GM23248 (cell line): Measurements from ENCODE around the gene CIC. TPM values are rescaled to one million over a fixed set of nuclear protein-coding genes. Genes with fewer than 3 reads are reported as not detected.

Experiments used
- DNase-seq: peaks from one replicate; pipeline ENCODE4 v3.0.0-alpha.2; 2015
- H2AFZ ChIP-seq: fragments of 200-600 bp; sonication (generic); 2 replicates; pipeline ENCODE4 v1.6.1; 2016; ENCODE audit warnings: antibody characterized with exemption
- H3F3A ChIP-seq: fragments of 200-600 bp; sonication (generic); 2 replicates; pipeline ENCODE4 v1.6.1; 2016; ENCODE audit warnings: mild to moderate bottlenecking, antibody characterized with exemption, mixed run types; ENCODE audit not compliant: insufficient read depth
- H3K27ac ChIP-seq: fragments of 200-600 bp; sonication (generic); 2 replicates; pipeline ENCODE4 v1.5.1; 2016; ENCODE audit warnings: mild to moderate bottlenecking
- H3K27me3 ChIP-seq: fragments of 200-600 bp; sonication (generic); replicated peaks from 2 replicates; pipeline ENCODE4 v1.6.1; 2016; ENCODE audit warnings: mild to moderate bottlenecking; ENCODE audit not compliant: insufficient read depth
- H3K36me3 ChIP-seq: fragments of 200-600 bp; sonication (generic); 2 replicates; pipeline ENCODE4 v1.6.1; 2016; ENCODE audit warnings: low read depth, mild to moderate bottlenecking
- H3K4me1 ChIP-seq: fragments of 200-600 bp; sonication (generic); 2 replicates; pipeline ENCODE4 v1.6.1; 2016; ENCODE audit warnings: mild to moderate bottlenecking; ENCODE audit not compliant: insufficient read depth
- H3K4me2 ChIP-seq: fragments of 200-600 bp; sonication (generic); one replicate; pipeline ENCODE4 v1.6.1; 2016; ENCODE audit warnings: mild to moderate bottlenecking; ENCODE audit not compliant: unreplicated experiment
- H3K4me3 ChIP-seq: fragments of 200-600 bp; sonication (generic); 2 replicates; pipeline ENCODE4 v1.5.1; 2016; ENCODE audit warnings: mild to moderate bottlenecking
- H3K79me2 ChIP-seq: fragments of 200-600 bp; sonication (generic); 2 replicates; pipeline ENCODE4 v1.6.1; 2016; ENCODE audit warnings: mild to moderate bottlenecking; ENCODE audit not compliant: insufficient read depth
- H3K9ac ChIP-seq: fragments of 200-600 bp; sonication (generic); 2 replicates; pipeline ENCODE4 v1.6.1; 2016; ENCODE audit warnings: mild to moderate bottlenecking
- H3K9me2 ChIP-seq: fragments of 200-600 bp; sonication (generic); 2 replicates; pipeline ENCODE4 v1.6.1; 2016; ENCODE audit warnings: mixed run types, mild to moderate bottlenecking, moderate library complexity; ENCODE audit not compliant: insufficient read depth
- H3K9me3 ChIP-seq: fragments of 200-600 bp; sonication (generic); one replicate; pipeline ENCODE4 v1.6.1; 2017; ENCODE audit warnings: low read depth
- H4K20me1 ChIP-seq: fragments of 200-600 bp; sonication (generic); 2 replicates; pipeline ENCODE4 v1.6.0; 2016; ENCODE audit not compliant: insufficient read depth
- EZH2 ChIP-seq: fragments of 200-600 bp; sonication (generic); IDR thresholded peaks from 2 replicates; pipeline ENCODE4 v1.6.1; 2018; ENCODE audit warnings: antibody characterized with exemption, mild to moderate bottlenecking; ENCODE audit not compliant: insufficient read depth, poor library complexity, severe bottlenecking
- EZH2phosphoT487 ChIP-seq: fragments of 200-600 bp; sonication (generic); IDR thresholded peaks from 2 replicates; pipeline ENCODE4 v1.6.1; 2018; ENCODE audit warnings: antibody characterized with exemption, moderate library complexity, mild to moderate bottlenecking, low read depth; ENCODE audit not compliant: insufficient read depth
- WGBS, 2 experiments: methylation state at CpG; one replicate each; pipeline ENCODE4 v1.1.6; 2015 to 2017; ENCODE audit warnings: low lambda C conversion rate in 2 of 2, low coverage in 1 of 2; ENCODE audit errors: missing lambda C conversion rate in 2 of 2; 5-methylcytosine and 5-hydroxymethylcytosine counted together
- in situ Hi-C: fragments of 300-500 bp; cut with MboI; formaldehyde crosslinking; loops from 2 replicates; pipeline ENCODE4 v1.15.0; 2020
- polyA plus RNA-seq: library from polyadenylated mRNA; unstranded; fragments of >200 nt; fragmentation: Nextera tagmentation; extraction: Ambion mirVana; gene quantifications from 2 replicates; pipeline ENCODE4 v1.2.1, GENCODE V29; 2016
- total RNA-seq: library from RNA; depleted of rRNA; stranded (reverse); fragments of >200 nt; shearing (Covaris generic); gene quantifications from 2 replicates; pipeline ENCODE4 v1.2.3, GENCODE V29; 2014

The CIC gene
- total and polyA plus RNA-seq, 2 experiments from 2014 or later = 8.3 to 17.5 TPM

- H3F3A ChIP-seq = peaks cover 26% of the 10 kb centered on the region
- WGBS, 2 experiments = 19 to 31% methylated on average over 14 of the region's 15 CpGs
- H2AFZ ChIP-seq = no peak overlapping the region
- in situ Hi-C loops = no loop called here
- peaks cover 68% of the 10 kb centered on the region for H3K79me2 ChIP-seq
- peak overlapping the region; percentile 77 for H3K9ac ChIP-seq
- H3K4me3 ChIP-seq = peak overlapping the region; percentile 63
- H3K9me2 ChIP-seq = no peaks in the 10 kb centered on the region
- H3K27me3 ChIP-seq = no peaks in the 10 kb centered on the region
- H3K9me3 ChIP-seq = no peaks in the 10 kb centered on the region
- no peaks in the 10 kb centered on the region for H3K36me3 ChIP-seq
- H4K20me1 ChIP-seq = no peaks in the 10 kb centered on the region
- peak overlapping the region; percentile 94 for H3K27ac ChIP-seq
- H3K4me2 ChIP-seq = peak overlapping the region; percentile 73
- peaks cover 37% of the 10 kb centered on the region for H3K4me1 ChIP-seq
- TF ChIP-seq EZH2phosphoT487 (no peak), EZH2 (no peak)
- peak; percentile 35 for DNase-seq
Measured at GRCh38 chr19:42250183-42250665, 18.8 kb upstream of the CIC start.

GRCh38 chr19:42250666-42251531, 18.2 kb upstream of the CIC start:
- Histone ChIP-seq H3K9me3 (no peaks in the 10 kb centered on the region), H3K36me3 (no peaks in the 10 kb centered on the region), H3K9ac (peak overlapping the region; percentile 77), H3K4me2 (peak overlapping the region; percentile 73), H3K27ac (peak overlapping the region; percentile 94), H3K4me1 (peaks cover 33% of the 10 kb centered on the region), H4K20me1 (no peaks in the 10 kb centered on the region), H3K27me3 (no peaks in the 10 kb centered on the region), H3F3A (peaks cover 20% of the 10 kb centered on the region), H3K4me3 (peak overlapping the region; percentile 83), H3K79me2 (peaks cover 68% of the 10 kb centered on the region), H2AFZ (no peak overlapping the region), H3K9me2 (no peaks in the 10 kb centered on the region)
- 3 to 5% methylated on average over 16 to 19 of the region's 19 CpGs for WGBS, 2 experiments
- no peak for TF ChIP-seq EZH2phosphoT487
- TF ChIP-seq EZH2 = no peak
- DNase-seq = peak; percentile 86
- in situ Hi-C loops = no loop called here

GRCh38 chr19:42251572-42252358, 17.3 kb upstream of the CIC start:
- Histone ChIP-seq H3K27ac (peak overlapping the region; percentile 94), H3K9me3 (no peaks in the 10 kb centered on the region), H3K4me1 (peaks cover 29% of the 10 kb centered on the region), H3K27me3 (no peaks in the 10 kb centered on the region), H3K79me2 (peaks cover 68% of the 10 kb centered on the region), H3K9me2 (no peaks in the 10 kb centered on the region), H2AFZ (no peak overlapping the region), H3K9ac (peak overlapping the region; percentile 95), H3F3A (peaks cover 17% of the 10 kb centered on the region), H3K4me3 (peak overlapping the region; percentile 83), H3K4me2 (peak overlapping the region; percentile 93), H3K36me3 (no peaks in the 10 kb centered on the region), H4K20me1 (no peaks in the 10 kb centered on the region)
- in situ Hi-C loops = no loop called here
- WGBS, 2 experiments = 68 to 71% methylated on average over 3 to 4 of the region's 4 CpGs
- no peak for DNase-seq
- TF ChIP-seq EZH2phosphoT487 = no peak
- TF ChIP-seq EZH2 = no peak

- Histone ChIP-seq H3K4me3 (peak overlapping the region; percentile 83), H3K79me2 (peaks cover 68% of the 10 kb centered on the region), H3K4me2 (peak overlapping the region; percentile 93), H3K36me3 (no peaks in the 10 kb centered on the region), H2AFZ (no peak overlapping the region), H3K27ac (peak overlapping the region; percentile 94), H3K9ac (peak overlapping the region; percentile 95), H4K20me1 (no peaks in the 10 kb centered on the region), H3K9me3 (no peaks in the 10 kb centered on the region), H3F3A (peaks cover 13% of the 10 kb centered on the region), H3K9me2 (no peaks in the 10 kb centered on the region), H3K27me3 (no peaks in the 10 kb centered on the region), H3K4me1 (peaks cover 23% of the 10 kb centered on the region)
- DNase-seq = peak; percentile 87
- in situ Hi-C loops = no loop called here
- TF ChIP-seq EZH2 (no peak), EZH2phosphoT487 (no peak)
- WGBS, 2 experiments = 2 to 3% methylated on average over 20 to 27 of the region's 27 CpGs
Measured at GRCh38 chr19:42252365-42253244, 16.4 kb upstream of the CIC start.
